Measurements from ENCODE around the gene EHD4. TPM values are rescaled to one million over a fixed set of nuclear protein-coding genes. Genes with fewer than 3 reads are reported as not detected.

EHD4 gene
- total RNA-seq, 2 donors from 2014 or later = 30.3 to 40.0 TPM

DNA sequence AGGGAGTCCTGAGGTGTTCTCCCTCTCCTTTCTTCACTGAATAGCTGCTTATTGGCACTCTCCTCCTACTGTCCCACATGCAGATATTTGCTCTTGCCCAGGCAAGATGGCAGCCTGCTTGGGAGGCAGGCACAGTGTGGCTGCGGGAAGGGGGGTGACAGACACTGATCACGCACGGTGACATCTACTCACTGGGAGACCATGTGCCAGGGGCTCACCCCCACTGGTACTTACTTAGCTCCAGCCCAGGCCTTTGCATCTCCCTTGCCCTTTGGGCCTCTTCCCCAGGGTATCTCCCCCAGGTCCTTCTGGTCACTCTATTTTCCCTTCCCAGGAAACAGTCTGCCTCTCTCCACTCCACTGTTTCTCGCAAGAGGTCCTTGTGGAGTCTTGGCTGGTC lies 42.0 kb upstream of the EHD4 start:
- no peak overlapping the region for H3K9ac ChIP-seq (ENCODE audit: low read depth in 2 of 2, low read length in 2 of 2)
- H3K4me1 ChIP-seq = no peaks in the 10 kb centered on the region
- no peak overlapping the region for H3K27ac ChIP-seq
- TF ChIP-seq, protein P1, sequence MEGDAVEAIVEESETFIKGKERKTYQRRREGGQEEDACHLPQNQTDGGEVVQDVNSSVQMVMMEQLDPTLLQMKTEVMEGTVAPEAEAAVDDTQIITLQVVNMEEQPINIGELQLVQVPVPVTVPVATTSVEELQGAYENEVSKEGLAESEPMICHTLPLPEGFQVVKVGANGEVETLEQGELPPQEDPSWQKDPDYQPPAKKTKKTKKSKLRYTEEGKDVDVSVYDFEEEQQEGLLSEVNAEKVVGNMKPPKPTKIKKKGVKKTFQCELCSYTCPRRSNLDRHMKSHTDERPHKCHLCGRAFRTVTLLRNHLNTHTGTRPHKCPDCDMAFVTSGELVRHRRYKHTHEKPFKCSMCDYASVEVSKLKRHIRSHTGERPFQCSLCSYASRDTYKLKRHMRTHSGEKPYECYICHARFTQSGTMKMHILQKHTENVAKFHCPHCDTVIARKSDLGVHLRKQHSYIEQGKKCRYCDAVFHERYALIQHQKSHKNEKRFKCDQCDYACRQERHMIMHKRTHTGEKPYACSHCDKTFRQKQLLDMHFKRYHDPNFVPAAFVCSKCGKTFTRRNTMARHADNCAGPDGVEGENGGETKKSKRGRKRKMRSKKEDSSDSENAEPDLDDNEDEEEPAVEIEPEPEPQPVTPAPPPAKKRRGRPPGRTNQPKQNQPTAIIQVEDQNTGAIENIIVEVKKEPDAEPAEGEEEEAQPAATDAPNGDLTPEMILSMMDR (IDR thresholded peaks at IDR 0.05) = no peak
- intact Hi-C loops (cut with DNase I) = no loop called here
- no peaks in the 10 kb centered on the region for H3K36me3 ChIP-seq
- H3K9me3 ChIP-seq = no peaks in the 10 kb centered on the region
- DNase-seq = no peak
- no peak overlapping the region for H3K4me3 ChIP-seq
- H3K27me3 ChIP-seq = no peaks in the 10 kb centered on the region

DNA sequence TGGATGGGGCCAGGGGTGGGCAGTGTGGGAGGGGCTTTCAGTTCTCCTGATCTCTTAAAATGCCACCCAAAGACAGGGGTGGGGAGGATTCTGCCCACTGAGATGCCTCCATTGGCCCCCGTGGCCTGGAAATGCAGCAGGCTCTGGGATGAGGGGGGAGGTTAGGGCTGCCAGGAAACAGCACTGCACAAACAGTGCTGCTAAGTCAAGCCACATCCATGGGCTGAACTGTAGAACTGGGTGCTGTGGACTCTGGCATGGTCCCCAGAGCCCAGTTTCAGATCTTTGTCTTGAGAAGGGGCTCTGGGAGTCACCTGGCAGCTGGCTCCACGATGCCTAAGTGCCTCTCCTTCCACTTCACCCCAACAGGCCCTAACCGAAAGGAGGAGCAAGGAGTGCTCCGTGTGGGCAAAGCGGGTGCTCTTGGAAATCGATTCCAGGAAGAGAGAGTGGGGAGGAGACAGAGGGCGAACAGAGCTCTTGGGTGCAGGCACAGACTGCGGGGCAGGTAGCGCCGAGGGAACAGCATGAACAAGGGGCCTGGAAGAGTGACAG lies 40.6 kb upstream of the EHD4 start:
- no peak for DNase-seq
- H3K4me1 ChIP-seq = no peaks in the 10 kb centered on the region
- no peaks in the 10 kb centered on the region for H3K27me3 ChIP-seq
- no peak overlapping the region for H3K4me3 ChIP-seq
- no peak overlapping the region for H3K27ac ChIP-seq
- no peaks in the 10 kb centered on the region for H3K36me3 ChIP-seq
- intact Hi-C loops (cut with DNase I) = no loop called here
- H3K9me3 ChIP-seq = no peaks in the 10 kb centered on the region
- TF ChIP-seq, protein P1 (IDR thresholded peaks at IDR 0.05) = no peak
- H3K9ac ChIP-seq (ENCODE audit: low read depth in 2 of 2, low read length in 2 of 2) = no peak overlapping the region

DNA sequence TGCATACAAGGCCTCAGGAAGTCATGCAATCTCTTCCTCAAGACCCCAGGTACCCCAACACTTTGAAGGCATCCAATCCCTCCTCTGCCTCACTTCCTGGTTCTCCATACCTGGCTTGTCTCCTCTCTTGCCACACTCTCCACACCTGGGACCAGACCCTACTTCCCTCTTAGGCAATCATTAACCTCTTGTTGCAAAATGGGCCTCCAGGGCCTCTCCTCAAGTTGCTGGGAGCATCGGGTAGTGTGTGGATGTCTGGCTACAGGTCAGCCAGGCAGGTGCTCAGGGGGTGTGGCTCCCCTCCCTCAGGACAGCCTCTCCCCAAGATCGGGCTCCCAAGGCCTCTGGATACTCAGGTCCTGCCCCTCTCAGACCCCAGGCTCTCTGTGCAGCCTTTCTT lies 39.9 kb upstream of the EHD4 start:
- DNase-seq = peak; percentile 74
- Histone ChIP-seq H3K9me3 (no peaks in the 10 kb centered on the region), H3K9ac (ENCODE audit: low read depth in 2 of 2, low read length in 2 of 2) (no peak overlapping the region), H3K4me3 (no peak overlapping the region), H3K27ac (no peak overlapping the region), H3K27me3 (no peaks in the 10 kb centered on the region), H3K36me3 (no peaks in the 10 kb centered on the region), H3K4me1 (no peaks in the 10 kb centered on the region)
- TF ChIP-seq, protein P1 (IDR thresholded peaks at IDR 0.05) = no peak
- intact Hi-C loops (cut with DNase I) = no loop called here

DNA sequence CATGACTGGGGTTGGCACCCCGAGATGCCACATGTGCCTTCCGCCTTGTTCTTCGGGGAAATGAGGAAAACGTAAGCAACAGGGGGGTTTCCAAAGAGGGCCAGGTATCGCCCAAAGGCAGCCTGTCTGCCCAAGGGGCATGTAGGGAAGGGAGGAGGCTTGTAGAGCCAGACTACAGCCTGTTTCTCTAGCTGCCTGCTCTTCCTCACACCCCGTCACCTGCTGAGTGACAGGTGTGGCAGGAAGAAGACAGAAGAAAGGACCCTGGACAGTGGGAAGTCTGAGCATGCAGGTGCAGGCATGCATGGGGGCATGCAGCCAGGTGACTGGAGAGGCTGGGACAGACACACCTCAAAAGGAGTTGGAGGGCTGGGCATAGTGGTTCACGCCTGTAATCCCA lies 38.7 kb upstream of the EHD4 start:
- Histone ChIP-seq H3K36me3 (no peaks in the 10 kb centered on the region), H3K27me3 (no peaks in the 10 kb centered on the region), H3K4me1 (no peaks in the 10 kb centered on the region), H3K9ac (ENCODE audit: low read depth in 2 of 2, low read length in 2 of 2) (no peak overlapping the region), H3K27ac (no peak overlapping the region), H3K9me3 (no peaks in the 10 kb centered on the region), H3K4me3 (no peak overlapping the region)
- TF ChIP-seq, protein P1 (IDR thresholded peaks at IDR 0.05) = no peak
- DNase-seq = no peak
- intact Hi-C loops (cut with DNase I) = no loop called here

DNA sequence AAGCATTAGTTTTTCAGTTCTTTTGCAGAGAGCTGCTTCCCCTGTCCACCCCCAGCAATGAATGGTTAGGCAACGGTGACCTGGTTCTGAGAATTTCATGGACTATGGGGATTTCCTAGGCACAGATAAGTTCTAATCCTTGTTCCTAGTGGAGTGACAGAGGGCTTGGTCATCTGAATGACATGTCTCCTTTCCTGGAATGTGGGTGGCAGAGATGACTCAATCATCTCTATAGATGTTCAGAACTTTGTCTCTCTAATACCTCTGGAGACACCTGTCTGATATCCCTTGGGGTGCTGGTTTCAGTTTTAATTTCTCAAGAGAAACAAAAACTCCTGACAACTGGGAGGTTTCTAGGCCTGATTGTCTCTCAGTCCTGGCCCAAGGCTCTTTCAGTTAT lies 38.1 kb upstream of the EHD4 start:
- Histone ChIP-seq H3K9ac (ENCODE audit: low read depth in 2 of 2, low read length in 2 of 2) (no peak overlapping the region), H3K36me3 (no peaks in the 10 kb centered on the region), H3K4me3 (no peak overlapping the region), H3K27me3 (no peaks in the 10 kb centered on the region), H3K4me1 (no peaks in the 10 kb centered on the region), H3K27ac (no peak overlapping the region), H3K9me3 (no peaks in the 10 kb centered on the region)
- TF ChIP-seq, protein P1 (IDR thresholded peaks at IDR 0.05) = no peak
- intact Hi-C loops (cut with DNase I) = no loop called here
- DNase-seq = no peak
